ENCODE data around the gene ANKRD39. TPM values are rescaled to one million over a fixed set of nuclear protein-coding genes. Genes with fewer than 3 reads are reported as not detected.

Gene ANKRD39
- total and polyA plus RNA-seq, 9 of the 15 experiments (the other 6 are each of a cell fraction or from before 2014, with no cell fraction given) = 8.2 to 33.1 (median 23.8) TPM

GRCh38 chr2:96860065-96861029, 2.5 kb upstream of the ANKRD39 start:
- Histone ChIP-seq H3K9ac (ENCODE audit: insufficient read depth in 1 of 2, low read depth in 2 of 2, low read length in 2 of 2) (peak overlapping the region in 1 of 2 experiments; percentile 67; a peak in 2 of 4 replicates), H2AFZ (ENCODE audit: low read depth, low read length) (no peak overlapping the region), H3K9me3 (replicated peaks; ENCODE audit: control insufficient read depth, insufficient read depth, low read depth, low read length) (no peaks in the 10 kb centered on the region), H3K4me1 (replicated peaks in 1 of 2; ENCODE audit: control insufficient read depth in 2 of 2, insufficient read depth in 2 of 2, low read length in 2 of 2) (peaks cover 24 to 66% of the 10 kb centered on the region in 2 experiments), H3K27me3 (ENCODE audit: control insufficient read depth in 2 of 2, insufficient read depth in 2 of 2, low read length in 2 of 2) (no peaks in the 10 kb centered on the region), H3K79me2 (ENCODE audit: control insufficient read depth, insufficient read depth, low read length) (peaks cover 38% of the 10 kb centered on the region), H4K20me1 (replicated peaks; ENCODE audit: control insufficient read depth, insufficient read depth, low read length) (no peaks in the 10 kb centered on the region), H3K27ac (ENCODE audit: extremely low read depth, low read depth, low read length) (no peak overlapping the region), H3K4me3 (no peak overlapping the region), H3K36me3 (ENCODE audit: control insufficient read depth, insufficient read depth, low read length) (peaks cover 51% of the 10 kb centered on the region), H3K4me2 (ENCODE audit: insufficient read depth, low read length) (no peak overlapping the region), H3K9me1 (ENCODE audit: control insufficient read depth, insufficient read depth, low read length) (peaks cover 3% of the 10 kb centered on the region)
- in situ Hi-C loops (cut with MboI) = loop anchor here (25.0 kb wide), 1 partner anchor 252 kb away; the partner anchor contains the start of gene ANKRD36
- FAIRE-seq (no peak), DNase-seq (ENCODE audit: extremely low read depth in 1 of 4, low spot score in 3 of 4) (no peak), ATAC-seq (no peak)
- 85% methylated on average over 33 of the region's 38 CpGs for WGBS (ENCODE audit: insufficient coverage, low coverage, missing lambda C conversion rate)
- ChIA-PET POLR2A (interaction anchor here (0.6 to 6.8 kb wide), 6 partner anchors 12 to 96 kb away, joined by 3 to 67 read pairs (median 3); partner anchors contain the start of gene SEMA4C), CTCF (ENCODE audit: low intra/inter-chr PET ratio) (interaction anchor here (3.8 kb wide), 1 partner anchor 91 kb away, joined by 37 read pairs; no protein-coding TSS in a partner anchor)
- BruUV-seq (replicated peaks) = no TSS peak
- intact Hi-C loops (cut with micrococcal nuclease) = no loop called here
- TF ChIP-seq NRF1 (conservative IDR thresholded peaks at IDR 0.05 in 1 of 2, IDR thresholded peaks at IDR 0.05 in 1 of 2) (peak in 1 of 2 experiments; percentile 28; a peak in 1 of 4 replicates), CC2D1A (IDR thresholded peaks at IDR 0.05) (no peak), ELF4 (CRISPR knock-in tag; IDR thresholded peaks at IDR 0.05) (0 out of 2 replicates have a peak, but pooled peaks have one; percentile 6), DDX20 (tag; IDR thresholded peaks at IDR 0.05; ENCODE audit: low read depth) (no peak), RBM25 (IDR thresholded peaks at IDR 0.05; ENCODE audit: low read depth, low read length, severe bottlenecking) (no peak), GABPB2 (CRISPR knock-in tag; conservative IDR thresholded peaks at IDR 0.05) (no peak), HDAC1 (IDR thresholded peaks at IDR 0.05) (peak in 1 of 2 experiments; percentile 49; a peak in 1 of 4 replicates), NFE2L1 (tag; IDR thresholded peaks at IDR 0.05; ENCODE audit: borderline replicate concordance, low read depth) (no peak), ZNF75A (CRISPR knock-in tag; IDR thresholded peaks at IDR 0.05) (no peak), EGR1 (conservative IDR thresholded peaks at IDR 0.05) (peak; percentile 27; the same call in 1 of the 2 replicates), SRF (CRISPR knock-in tag; IDR thresholded peaks at IDR 0.05) (no peak), PTBP1 (IDR thresholded peaks at IDR 0.05; ENCODE audit: low read depth, low read length) (no peak), XRCC4 (IDR thresholded peaks at IDR 0.05; ENCODE audit: extremely low read depth, insufficient read depth, insufficient read length) (no peak), ZBTB12 (CRISPR knock-in tag; IDR thresholded peaks at IDR 0.05) (no peak), ZBTB33 (CRISPR knock-in tag; IDR thresholded peaks at IDR 0.05) (peak; percentile 98), POLR2A (conservative IDR thresholded peaks at IDR 0.05) (peak; percentile 43), ZNF507 (tag; conservative IDR thresholded peaks at IDR 0.05) (no peak), RBM39 (optimal IDR thresholded peaks at IDR 0.05; ENCODE audit: low read depth, low read length) (no peak)

All from K562 (cell line).